Loucy (cell line): ENCODE measurements around the gene FBXL15.
"Not testable (repeated sequence)": the region's sequence is repeated elsewhere in the genome, so short reads cannot be mapped to it uniquely, and the experiment has no call there.

ENCODE experiments used
- H2AFZ ChIP-seq: fragments of 200-600 bp; sonication (generic); 2 replicates; pipeline ENCODE4 v1.6.0; 2016; ENCODE audit warnings: antibody characterized with exemption, mild to moderate bottlenecking, low read length, moderate library complexity
- H3F3A ChIP-seq: fragments of 200-600 bp; 2 replicates; pipeline ENCODE4 v1.6.0; 2016; ENCODE audit warnings: antibody characterized with exemption, low read depth, mild to moderate bottlenecking
- H3K27me3 ChIP-seq: fragments of 200-600 bp; sonication (generic); 2 replicates; pipeline ENCODE4 v1.6.1; 2014; ENCODE audit warnings: low read length, mild to moderate bottlenecking; ENCODE audit not compliant: insufficient read depth, poor library complexity, severe bottlenecking
- H3K36me3 ChIP-seq: fragments of 200-600 bp; sonication (generic); 2 replicates; pipeline ENCODE4 v1.6.1; 2016; ENCODE audit warnings: low read length; ENCODE audit not compliant: insufficient read depth
- H3K4me1 ChIP-seq: fragments of 200-600 bp; sonication (generic); 2 replicates; pipeline ENCODE4 v1.5.1; 2014; ENCODE audit warnings: low read length, mild to moderate bottlenecking; ENCODE audit not compliant: insufficient read depth, poor library complexity, severe bottlenecking
- H3K4me2 ChIP-seq: fragments of 200-600 bp; sonication (generic); 2 replicates; pipeline ENCODE4 v1.6.0; 2014; ENCODE audit warnings: antibody characterized with exemption, low read length, low read depth, mild to moderate bottlenecking; ENCODE audit not compliant: poor library complexity, severe bottlenecking
- H3K4me3 ChIP-seq: fragments of 200-600 bp; sonication (generic); 2 replicates; pipeline ENCODE4 v1.5.1; 2014; ENCODE audit warnings: low read length, mild to moderate bottlenecking, mixed read lengths; ENCODE audit not compliant: poor library complexity, severe bottlenecking
- H3K79me2 ChIP-seq: fragments of 200-600 bp; sonication (generic); 2 replicates; pipeline ENCODE4 v1.6.1; 2014; ENCODE audit warnings: low read length; ENCODE audit not compliant: insufficient read depth
- H3K9ac ChIP-seq: fragments of 200-600 bp; sonication (generic); 2 replicates; pipeline ENCODE4 v1.6.0; 2014; ENCODE audit warnings: mild to moderate bottlenecking, low read depth, low read length, moderate library complexity; ENCODE audit not compliant: poor library complexity, severe bottlenecking
- H3K9me2 ChIP-seq: fragments of 200-600 bp; sonication (generic); replicated peaks from 2 replicates; pipeline ENCODE4 v1.6.1; 2016; ENCODE audit warnings: low read depth, low read length, mixed read lengths
- H3K9me3 ChIP-seq: fragments of 200-600 bp; sonication (generic); 2 replicates; pipeline ENCODE4 v1.6.1; 2014; ENCODE audit warnings: mild to moderate bottlenecking, antibody characterized with exemption, low read length, low read depth; ENCODE audit not compliant: insufficient read depth
- H4K20me1 ChIP-seq: fragments of 200-600 bp; sonication (generic); 2 replicates; pipeline ENCODE4 v1.6.0; 2014; ENCODE audit warnings: antibody characterized with exemption, low read length, mild to moderate bottlenecking; ENCODE audit not compliant: insufficient read depth, poor library complexity, severe bottlenecking
- EZH2phosphoT487 ChIP-seq: fragments of 200-600 bp; IDR thresholded peaks from 2 replicates; pipeline ENCODE4 v1.6.1; 2018; ENCODE audit warnings: antibody characterized with exemption, mild to moderate bottlenecking, moderate library complexity, borderline replicate concordance
- TF ChIP-seq, protein P1 (sequence below): fragments of 200-600 bp; sonication (generic); conservative IDR thresholded peaks from 2 replicates; pipeline ENCODE4 v1.5.1; 2014; ENCODE audit warnings: mild to moderate bottlenecking, antibody characterized with exemption, low read length

The FBXL15 gene

DNA sequence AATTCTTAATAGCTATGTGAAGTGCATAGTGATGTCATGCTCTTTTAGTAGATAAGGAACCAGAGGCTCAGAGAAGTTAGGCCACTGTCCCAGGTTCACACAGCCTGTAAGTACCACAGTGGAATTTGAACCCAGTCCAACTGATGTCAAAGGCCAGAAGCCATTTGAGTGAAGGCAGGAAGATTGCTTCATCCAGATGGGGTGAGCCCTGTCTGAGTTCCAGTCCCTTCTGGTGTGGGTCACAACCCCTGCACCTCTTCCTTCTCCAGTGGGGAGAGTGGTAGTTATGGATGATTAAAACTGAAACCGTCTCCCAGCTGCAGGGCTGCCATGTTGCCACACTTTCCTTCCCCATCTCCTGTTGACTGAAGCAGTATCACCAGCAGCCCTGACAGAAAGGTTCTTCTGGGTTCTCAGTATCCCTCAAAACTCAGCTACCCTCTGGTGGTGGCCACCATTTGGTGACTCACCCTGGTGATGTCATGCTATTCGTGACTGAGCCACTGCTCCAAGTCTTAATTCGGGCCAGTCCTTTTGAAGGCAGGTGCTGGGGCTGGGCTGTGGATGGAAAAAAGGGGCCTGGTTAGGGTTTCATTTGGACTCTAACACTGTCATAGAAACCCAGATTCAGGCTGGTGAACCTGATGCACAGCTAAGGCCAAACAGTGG, 32.2 kb downstream of the FBXL15 start:
- Histone ChIP-seq H3F3A (no peaks in the 10 kb centered on the region), H3K4me2 (peak overlapping the region; percentile 19), H3K27me3 (no peaks in the 10 kb centered on the region), H3K79me2 (peaks cover 32% of the 10 kb centered on the region), H3K4me1 (peaks cover 24% of the 10 kb centered on the region), H3K9me3 (no peaks in the 10 kb centered on the region), H3K9me2 (no peaks in the 10 kb centered on the region), H3K9ac (no peak overlapping the region), H2AFZ (no peak overlapping the region), H3K4me3 (peak overlapping the region; percentile 10), H3K36me3 (no peaks in the 10 kb centered on the region; the same call in 1 of the 2 replicates), H4K20me1 (peaks cover 12% of the 10 kb centered on the region)
- no peak for TF ChIP-seq EZH2phosphoT487
- TF ChIP-seq, protein P1, sequence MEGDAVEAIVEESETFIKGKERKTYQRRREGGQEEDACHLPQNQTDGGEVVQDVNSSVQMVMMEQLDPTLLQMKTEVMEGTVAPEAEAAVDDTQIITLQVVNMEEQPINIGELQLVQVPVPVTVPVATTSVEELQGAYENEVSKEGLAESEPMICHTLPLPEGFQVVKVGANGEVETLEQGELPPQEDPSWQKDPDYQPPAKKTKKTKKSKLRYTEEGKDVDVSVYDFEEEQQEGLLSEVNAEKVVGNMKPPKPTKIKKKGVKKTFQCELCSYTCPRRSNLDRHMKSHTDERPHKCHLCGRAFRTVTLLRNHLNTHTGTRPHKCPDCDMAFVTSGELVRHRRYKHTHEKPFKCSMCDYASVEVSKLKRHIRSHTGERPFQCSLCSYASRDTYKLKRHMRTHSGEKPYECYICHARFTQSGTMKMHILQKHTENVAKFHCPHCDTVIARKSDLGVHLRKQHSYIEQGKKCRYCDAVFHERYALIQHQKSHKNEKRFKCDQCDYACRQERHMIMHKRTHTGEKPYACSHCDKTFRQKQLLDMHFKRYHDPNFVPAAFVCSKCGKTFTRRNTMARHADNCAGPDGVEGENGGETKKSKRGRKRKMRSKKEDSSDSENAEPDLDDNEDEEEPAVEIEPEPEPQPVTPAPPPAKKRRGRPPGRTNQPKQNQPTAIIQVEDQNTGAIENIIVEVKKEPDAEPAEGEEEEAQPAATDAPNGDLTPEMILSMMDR: no peak

DNA sequence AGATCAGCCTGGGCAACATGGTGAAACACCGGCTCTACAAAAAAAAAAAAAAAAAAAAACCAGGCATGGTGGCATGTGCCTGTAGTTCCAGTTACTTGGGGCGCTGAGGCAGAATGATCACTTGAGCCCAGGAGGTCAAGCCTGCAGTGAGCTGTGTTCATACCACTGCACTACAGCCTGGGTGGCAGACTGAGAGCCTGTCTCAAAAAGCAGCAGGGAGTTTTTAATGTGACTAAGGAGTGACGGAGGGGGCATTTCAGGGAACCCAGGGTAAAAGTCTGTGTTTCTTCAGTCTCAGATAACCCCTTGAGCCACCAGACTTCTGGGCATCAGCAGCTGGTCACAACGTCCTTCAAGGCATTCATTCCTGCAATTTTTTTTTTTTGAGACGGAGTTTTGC, 32.9 kb downstream of the FBXL15 start:
- Histone ChIP-seq H3K9me2 (no peaks in the 10 kb centered on the region), H3K9ac (no peak overlapping the region), H3K4me2 (no peak overlapping the region), H4K20me1 (peaks cover 12% of the 10 kb centered on the region), H3K79me2 (peaks cover 32% of the 10 kb centered on the region), H3K36me3 (no peaks in the 10 kb centered on the region; the same call in 1 of the 2 replicates), H3F3A (no peaks in the 10 kb centered on the region), H3K27me3 (no peaks in the 10 kb centered on the region), H3K9me3 (no peaks in the 10 kb centered on the region), H3K4me3 (no peak overlapping the region), H2AFZ (no peak overlapping the region), H3K4me1 (peaks cover 24% of the 10 kb centered on the region)
- TF ChIP-seq, protein P1: no peak
- TF ChIP-seq EZH2phosphoT487: no peak

DNA sequence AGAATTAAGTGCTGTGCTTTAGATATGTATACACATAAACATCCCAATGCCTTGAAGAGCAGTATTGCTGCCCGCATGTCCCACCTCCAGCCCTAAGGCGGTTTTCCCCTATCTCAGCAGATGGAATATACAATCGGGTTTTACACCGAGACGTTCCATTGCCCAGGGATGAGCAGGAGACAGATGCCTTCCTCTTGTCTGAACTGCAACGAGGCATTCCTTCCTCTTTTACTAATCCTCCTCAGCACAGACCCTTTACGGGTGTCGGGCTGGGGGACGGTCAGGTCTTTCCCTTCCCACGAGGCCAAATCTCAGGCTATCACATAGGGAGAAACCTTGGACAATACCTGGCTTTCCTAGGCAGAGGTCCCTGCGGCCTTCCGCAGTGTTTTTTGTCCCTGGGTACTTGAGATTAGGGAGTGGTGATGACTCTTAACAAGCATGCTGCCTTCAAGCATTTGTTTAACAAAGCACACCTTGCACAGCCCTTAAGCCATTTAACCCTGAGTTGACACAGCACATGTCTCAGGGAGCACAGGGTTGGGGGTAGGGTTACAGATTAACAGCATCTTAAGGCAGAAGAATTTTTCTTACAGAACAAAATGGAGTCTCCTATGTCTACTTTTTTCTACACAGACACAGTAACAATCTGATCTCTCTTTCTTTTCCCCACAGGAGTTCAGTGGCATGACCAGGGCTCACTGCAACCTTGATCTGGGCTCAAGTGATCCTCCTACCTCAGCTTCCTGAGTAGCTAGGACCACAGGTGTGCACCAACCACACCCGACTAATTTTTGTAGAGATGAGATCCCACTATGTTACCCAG, 34.2 kb downstream of the FBXL15 start:
- H3K9me2 ChIP-seq, H3K36me3 ChIP-seq, H3K9ac ChIP-seq, H3K27me3 ChIP-seq, H2AFZ ChIP-seq, H3K4me2 ChIP-seq, H3K9me3 ChIP-seq, H3F3A ChIP-seq, H3K4me3 ChIP-seq: not testable (repeated sequence)
- Histone ChIP-seq H4K20me1 (peaks cover 12% of the 10 kb centered on the region), H3K4me1 (peaks cover 17% of the 10 kb centered on the region), H3K79me2 (peaks cover 30% of the 10 kb centered on the region)
